Osteocyte (in vitro differentiated cells): ENCODE measurements around the gene AMZ1. TPM values are rescaled to one million over a fixed set of nuclear protein-coding genes. Genes with fewer than 3 reads are reported as not detected.

Source experiments
- DNase-seq: peaks from one replicate; pipeline ENCODE4 v3.0.0; 2021; ENCODE audit warnings: mixed read lengths; ENCODE audit not compliant: unreplicated experiment; ENCODE audit errors: extremely low spot score
- H3K27ac Mint-ChIP-seq: one replicate; pipeline ENCODE4 v1.8.0; 2021; ENCODE audit warnings: mild to moderate bottlenecking, mixed read lengths; ENCODE audit not compliant: unreplicated experiment
- H3K27me3 Mint-ChIP-seq: one replicate; pipeline ENCODE4 v1.8.0; 2021; ENCODE audit warnings: mixed read lengths; ENCODE audit not compliant: unreplicated experiment
- H3K36me3 Mint-ChIP-seq: one replicate; pipeline ENCODE4 v1.8.0; 2021; ENCODE audit warnings: mixed read lengths; ENCODE audit not compliant: unreplicated experiment
- H3K4me1 Mint-ChIP-seq: one replicate; pipeline ENCODE4 v1.8.0; 2021; ENCODE audit warnings: mixed read lengths; ENCODE audit not compliant: unreplicated experiment
- H3K4me3 Mint-ChIP-seq: one replicate; pipeline ENCODE4 v1.8.0; 2021; ENCODE audit warnings: mild to moderate bottlenecking, moderate library complexity, mixed read lengths; ENCODE audit not compliant: unreplicated experiment
- H3K9me3 Mint-ChIP-seq: one replicate; pipeline ENCODE4 v1.8.0; 2021; ENCODE audit warnings: mixed read lengths; ENCODE audit not compliant: unreplicated experiment
- total RNA-seq: library from RNA; stranded (reverse); gene quantifications from 2 replicates; pipeline ENCODE4 v1.2.1, GENCODE V29; 2021
- TF ChIP-seq, protein P1 (sequence below): fragments of 200-600 bp; sonication (generic); IDR thresholded peaks from 2 replicates; pipeline ENCODE4 v1.5.0; 2021; ENCODE audit warnings: antibody characterized with exemption, mild to moderate bottlenecking, moderate library complexity

AMZ1 gene
- total RNA-seq, 1 donor from 2014 or later = 5.8 TPM

DNA sequence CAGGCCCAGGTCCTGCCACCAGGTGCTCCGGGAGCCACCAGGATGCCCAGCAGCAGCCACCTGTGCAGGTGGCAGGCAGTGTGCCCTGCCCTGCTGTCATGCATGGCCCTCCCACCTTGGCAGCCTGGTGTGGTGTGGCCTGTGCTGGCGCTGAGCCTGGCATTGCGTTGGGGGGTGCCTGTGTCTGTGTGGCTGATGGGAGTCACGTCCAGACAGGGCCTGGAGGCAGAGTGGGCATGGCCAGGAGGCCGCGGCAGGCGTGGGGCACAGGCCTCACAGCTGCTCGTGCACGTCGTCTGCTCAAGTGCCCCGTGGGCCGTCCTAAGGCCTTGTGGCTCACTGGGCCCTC, 47.5 kb upstream of the AMZ1 start:
- TF ChIP-seq, protein P1, sequence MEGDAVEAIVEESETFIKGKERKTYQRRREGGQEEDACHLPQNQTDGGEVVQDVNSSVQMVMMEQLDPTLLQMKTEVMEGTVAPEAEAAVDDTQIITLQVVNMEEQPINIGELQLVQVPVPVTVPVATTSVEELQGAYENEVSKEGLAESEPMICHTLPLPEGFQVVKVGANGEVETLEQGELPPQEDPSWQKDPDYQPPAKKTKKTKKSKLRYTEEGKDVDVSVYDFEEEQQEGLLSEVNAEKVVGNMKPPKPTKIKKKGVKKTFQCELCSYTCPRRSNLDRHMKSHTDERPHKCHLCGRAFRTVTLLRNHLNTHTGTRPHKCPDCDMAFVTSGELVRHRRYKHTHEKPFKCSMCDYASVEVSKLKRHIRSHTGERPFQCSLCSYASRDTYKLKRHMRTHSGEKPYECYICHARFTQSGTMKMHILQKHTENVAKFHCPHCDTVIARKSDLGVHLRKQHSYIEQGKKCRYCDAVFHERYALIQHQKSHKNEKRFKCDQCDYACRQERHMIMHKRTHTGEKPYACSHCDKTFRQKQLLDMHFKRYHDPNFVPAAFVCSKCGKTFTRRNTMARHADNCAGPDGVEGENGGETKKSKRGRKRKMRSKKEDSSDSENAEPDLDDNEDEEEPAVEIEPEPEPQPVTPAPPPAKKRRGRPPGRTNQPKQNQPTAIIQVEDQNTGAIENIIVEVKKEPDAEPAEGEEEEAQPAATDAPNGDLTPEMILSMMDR = no peak
- H3K36me3 Mint-ChIP-seq = peaks cover 2% of the 10 kb centered on the region
- H3K27ac Mint-ChIP-seq = peak overlapping the region; percentile 92
- no peak overlapping the region for H3K4me3 Mint-ChIP-seq
- H3K9me3 Mint-ChIP-seq = no peaks in the 10 kb centered on the region
- H3K4me1 Mint-ChIP-seq = peaks cover 87% of the 10 kb centered on the region
- no peaks in the 10 kb centered on the region for H3K27me3 Mint-ChIP-seq
- no peak for DNase-seq

DNA sequence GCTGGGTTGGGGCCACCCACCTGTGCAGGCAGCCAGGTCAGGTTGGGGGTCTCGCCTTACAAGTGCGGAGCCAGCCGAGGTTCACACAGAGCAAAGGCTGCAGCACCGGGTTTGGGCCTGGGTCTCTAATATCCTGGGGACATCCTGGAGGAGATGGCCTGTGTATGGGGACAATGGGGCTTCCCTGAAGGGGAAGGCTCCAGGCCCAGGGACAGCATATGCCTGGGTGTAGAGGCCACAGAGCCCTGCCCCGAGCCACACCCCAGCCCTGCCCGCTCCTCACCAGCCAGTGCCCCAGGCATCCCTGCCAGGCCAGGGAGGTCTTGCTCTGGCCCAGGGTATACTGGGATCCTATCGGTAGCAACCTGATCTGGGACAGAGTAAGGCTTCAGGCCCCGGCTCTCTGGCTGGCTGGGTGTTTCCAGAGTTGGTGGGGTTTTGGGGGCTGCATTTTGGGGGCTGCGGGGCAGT, 47.1 kb upstream of the AMZ1 start:
- TF ChIP-seq, protein P1 = no peak
- DNase-seq = no peak
- Mint-ChIP-seq H3K36me3 (no peaks in the 10 kb centered on the region), H3K4me3 (no peak overlapping the region), H3K27ac (peak overlapping the region; percentile 92), H3K4me1 (peaks cover 86% of the 10 kb centered on the region), H3K27me3 (no peaks in the 10 kb centered on the region), H3K9me3 (no peaks in the 10 kb centered on the region)

DNA sequence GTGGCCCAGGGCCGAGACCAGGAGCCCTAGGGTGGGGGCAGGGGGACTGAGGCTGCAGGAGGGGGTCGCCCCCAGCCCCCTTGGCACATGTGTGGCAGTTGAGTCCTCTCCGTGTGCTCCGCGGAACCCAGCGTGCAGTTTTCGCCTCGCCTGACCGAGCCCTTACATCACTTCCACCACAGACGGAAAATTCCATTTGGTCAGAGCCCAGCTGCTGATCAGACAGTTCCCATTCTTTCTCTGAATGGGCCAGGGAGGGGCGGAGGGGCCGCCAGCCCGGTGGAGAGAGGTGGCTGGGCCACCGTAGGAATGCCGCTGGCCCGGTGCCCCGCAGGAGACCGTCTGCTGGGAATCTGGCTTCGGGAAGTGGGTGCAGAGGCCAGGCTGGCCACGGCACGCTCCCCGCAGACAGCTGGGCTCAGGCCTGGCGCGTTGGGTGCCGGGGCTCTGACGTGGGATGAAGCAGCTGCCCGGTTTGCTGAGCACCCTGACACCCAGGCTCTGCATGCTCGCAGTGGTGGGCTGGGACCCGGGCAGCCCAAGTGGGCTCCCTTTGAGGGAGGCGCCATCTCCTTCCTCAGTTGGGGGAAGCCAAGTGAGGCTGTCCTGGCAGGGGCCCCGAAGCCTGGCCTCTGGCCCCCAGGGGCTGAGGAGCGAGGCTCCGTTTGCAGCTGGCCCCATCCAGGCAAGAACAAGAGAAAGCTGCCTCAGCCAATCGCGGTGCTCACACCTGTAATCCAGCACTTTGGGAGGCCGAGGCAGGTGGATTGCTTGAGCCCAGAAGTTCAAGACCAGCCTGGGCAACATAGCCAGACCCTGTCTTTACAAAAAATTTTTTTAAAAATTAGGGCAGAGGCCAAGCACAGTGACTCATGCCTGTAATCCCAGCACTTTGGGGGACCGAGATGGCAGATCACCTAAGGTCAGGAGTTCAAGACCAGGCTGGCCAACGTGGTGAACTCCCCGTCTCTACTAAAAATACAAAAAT, 46.3 kb upstream of the AMZ1 start:
- Mint-ChIP-seq H3K27ac (peak overlapping the region; percentile 92), H3K9me3 (no peaks in the 10 kb centered on the region), H3K36me3 (no peaks in the 10 kb centered on the region), H3K27me3 (no peaks in the 10 kb centered on the region), H3K4me3 (peak overlapping the region; percentile 48), H3K4me1 (peaks cover 80% of the 10 kb centered on the region)
- TF ChIP-seq, protein P1 = no peak
- peak; percentile 96 for DNase-seq

DNA sequence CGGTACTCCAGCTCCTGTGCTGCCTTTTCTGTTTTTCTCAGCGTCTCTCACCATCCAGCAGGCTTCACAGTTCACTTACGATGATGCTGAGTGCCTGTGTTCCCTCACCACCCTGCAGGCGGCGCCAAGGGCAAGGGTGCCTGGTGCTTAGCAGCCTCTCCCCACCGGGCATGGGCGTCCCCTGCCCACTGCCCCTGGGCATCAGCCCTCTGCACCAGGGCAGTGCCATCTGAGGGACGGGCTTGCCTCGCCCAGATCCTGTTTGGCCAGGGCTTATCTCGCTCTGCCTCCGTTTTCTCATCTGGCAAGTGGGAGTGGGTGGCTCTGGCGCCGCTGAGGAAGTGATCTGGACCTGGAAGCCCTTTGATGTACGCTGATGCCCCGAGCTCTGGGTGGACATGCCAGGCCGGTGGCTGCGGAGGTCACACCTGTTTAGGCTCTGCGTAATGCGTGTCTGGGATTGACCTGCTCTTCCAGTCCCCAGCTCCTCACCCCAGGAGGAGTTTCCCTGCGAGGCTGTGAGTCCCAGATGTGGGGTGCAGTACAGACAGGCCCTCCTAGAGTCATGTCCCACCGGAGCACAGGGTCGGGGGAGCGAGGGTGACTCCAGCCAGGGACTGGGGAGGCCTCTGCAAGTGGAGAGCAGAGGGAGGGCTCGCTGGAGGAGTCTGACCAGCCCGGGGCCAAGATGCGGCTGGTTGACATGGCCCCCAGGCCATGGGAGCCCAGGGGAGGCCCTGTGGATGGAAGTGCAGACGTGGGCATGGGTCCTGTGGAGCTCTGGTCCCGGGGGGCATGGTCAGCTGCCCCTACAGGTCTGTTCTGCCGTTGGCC, 44.4 kb upstream of the AMZ1 start:
- no peaks in the 10 kb centered on the region for H3K27me3 Mint-ChIP-seq
- TF ChIP-seq, protein P1 = peak; percentile 27
- H3K36me3 Mint-ChIP-seq = peaks cover 2% of the 10 kb centered on the region
- no peak for DNase-seq
- no peaks in the 10 kb centered on the region for H3K9me3 Mint-ChIP-seq
- H3K4me3 Mint-ChIP-seq = no peak overlapping the region
- H3K27ac Mint-ChIP-seq = peak overlapping the region; percentile 44
- peaks cover 66% of the 10 kb centered on the region for H3K4me1 Mint-ChIP-seq

DNA sequence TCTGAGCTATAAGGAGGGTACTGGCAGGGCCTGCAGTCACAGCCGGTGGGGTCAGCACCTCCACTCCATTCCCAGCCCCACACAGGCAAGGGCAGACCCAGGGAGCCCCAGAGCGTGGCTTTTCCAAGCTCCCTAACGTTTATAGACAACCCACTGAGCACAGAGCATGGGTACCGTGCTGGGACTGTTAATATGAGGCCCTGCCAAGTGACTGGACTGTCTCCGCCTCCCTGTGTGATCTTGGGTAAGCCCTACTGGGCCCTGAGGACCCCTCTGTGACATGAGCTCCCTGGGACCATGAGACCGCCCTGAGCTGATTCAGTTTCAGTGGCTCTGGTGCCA, 43.8 kb upstream of the AMZ1 start:
- TF ChIP-seq, protein P1 = no peak
- peaks cover 66% of the 10 kb centered on the region for H3K4me1 Mint-ChIP-seq
- no peaks in the 10 kb centered on the region for H3K9me3 Mint-ChIP-seq
- H3K27me3 Mint-ChIP-seq = no peaks in the 10 kb centered on the region
- peak overlapping the region; percentile 85 for H3K27ac Mint-ChIP-seq
- H3K4me3 Mint-ChIP-seq = no peak overlapping the region
- peaks cover 2% of the 10 kb centered on the region for H3K36me3 Mint-ChIP-seq
- DNase-seq = no peak
